Measurements from ENCODE around the gene PARD6A.
A peak's percentile ranks its signal among the peaks of the same experiment; 100 is the strongest.

PARD6A gene

GRCh38 chr16:67666559-67667452, 6.0 kb downstream of the PARD6A start, which contains the start of the genes C16orf86 and ENKD1:
Gene C16orf86, plus strand, starts transcription at chr16:67666814. Its CDS starts 157 bp downstream, at chr16:67666971.
Gene ENKD1, minus strand, starts transcription at chr16:67666750. Its CDS starts 308 bp downstream, at chr16:67666442.
- Mint-ChIP-seq H3K27me3 (ENCODE audit: low read depth, poor library complexity) (peaks cover 11% of the 10 kb centered on the region), H3K36me3 (ENCODE audit: low read depth) (peaks cover 15% of the 10 kb centered on the region), H3K4me1 (peaks cover 29% of the 10 kb centered on the region), H3K27ac (peak within 1 kb of the TSS; percentile 83), H3K9me3 (no peaks in the 10 kb centered on the region), H3K4me3 (peak within 1 kb of the TSS; percentile 77)
- TF ChIP-seq CTCF (IDR thresholded peaks at IDR 0.05): no peak
- peak; percentile 90 for DNase-seq

DNA sequence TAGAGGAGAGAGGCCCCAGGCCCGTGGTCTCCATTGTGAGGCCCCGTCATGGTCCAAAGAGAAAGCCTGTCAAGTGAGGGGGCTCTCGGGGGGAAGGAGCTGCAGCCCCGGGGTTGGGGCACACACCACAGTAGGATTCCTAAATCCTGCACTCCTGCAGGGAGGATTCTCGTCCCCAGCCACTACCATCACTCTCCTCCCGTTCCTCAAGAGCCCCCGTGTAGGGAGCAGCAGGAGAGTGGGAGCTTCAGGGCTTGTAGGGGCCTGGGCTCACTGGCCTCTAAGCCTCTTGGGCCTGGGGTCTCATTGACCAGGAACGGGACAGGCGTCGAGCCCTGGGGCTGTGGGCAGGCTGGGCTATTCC, 6.7 kb downstream of the PARD6A start:
- no peak overlapping the region for H3K27ac Mint-ChIP-seq
- peaks cover 15% of the 10 kb centered on the region for H3K36me3 Mint-ChIP-seq (ENCODE audit: low read depth)
- peaks cover 28% of the 10 kb centered on the region for H3K4me1 Mint-ChIP-seq
- no peak for TF ChIP-seq CTCF (IDR thresholded peaks at IDR 0.05)
- peak overlapping the region; percentile 77 for H3K4me3 Mint-ChIP-seq
- no peaks in the 10 kb centered on the region for H3K9me3 Mint-ChIP-seq
- peaks cover 7% of the 10 kb centered on the region for H3K27me3 Mint-ChIP-seq (ENCODE audit: low read depth, poor library complexity)
- DNase-seq: no peak

- H3K9me3 Mint-ChIP-seq: no peaks in the 10 kb centered on the region
- no peak overlapping the region for H3K27ac Mint-ChIP-seq
- peak overlapping the region; percentile 18 for H3K4me3 Mint-ChIP-seq
- H3K4me1 Mint-ChIP-seq: peaks cover 28% of the 10 kb centered on the region
- H3K27me3 Mint-ChIP-seq (ENCODE audit: low read depth, poor library complexity): peaks cover 3% of the 10 kb centered on the region
- peak; percentile 72 for TF ChIP-seq CTCF (IDR thresholded peaks at IDR 0.05)
- H3K36me3 Mint-ChIP-seq (ENCODE audit: low read depth): peaks cover 15% of the 10 kb centered on the region
- DNase-seq: peak; percentile 77
Measured at GRCh38 chr16:67667817-67668494, 7.2 kb downstream of the PARD6A start.

GRCh38 chr16:67668495-67669157, 7.9 kb downstream of the PARD6A start:
- no peak for TF ChIP-seq CTCF (IDR thresholded peaks at IDR 0.05)
- Mint-ChIP-seq H3K4me1 (peaks cover 28% of the 10 kb centered on the region), H3K4me3 (no peak overlapping the region), H3K27ac (no peak overlapping the region), H3K9me3 (no peaks in the 10 kb centered on the region), H3K36me3 (ENCODE audit: low read depth) (peaks cover 15% of the 10 kb centered on the region), H3K27me3 (ENCODE audit: low read depth, poor library complexity) (no peaks in the 10 kb centered on the region)
- DNase-seq: no peak

- H3K9me3 Mint-ChIP-seq: no peaks in the 10 kb centered on the region
- no peaks in the 10 kb centered on the region for H3K27me3 Mint-ChIP-seq (ENCODE audit: low read depth, poor library complexity)
- no peak overlapping the region for H3K4me3 Mint-ChIP-seq
- DNase-seq: no peak
- no peak overlapping the region for H3K27ac Mint-ChIP-seq
- H3K4me1 Mint-ChIP-seq: peaks cover 27% of the 10 kb centered on the region
- peaks cover 7% of the 10 kb centered on the region for H3K36me3 Mint-ChIP-seq (ENCODE audit: low read depth)
- TF ChIP-seq CTCF (IDR thresholded peaks at IDR 0.05): no peak
Measured at GRCh38 chr16:67669499-67670101, 8.8 kb downstream of the PARD6A start.

Data from nephron progenitor cell (in vitro differentiated cells).